CD4-positive, alpha-beta T cell treated with Interleukin-4 for 1 hour (primary cell): ENCODE data around the gene CACNA1E.
"Not testable (repeated sequence)": the region's sequence is repeated elsewhere in the genome, so short reads cannot be mapped to it uniquely, and the experiment has no call there.

ENCODE experiments used
- DNase-seq, 2 donors: peaks; one replicate each; pipeline ENCODE4 v3.0.0-alpha.2; 2020 to 2022

Gene CACNA1E

GRCh38 chr1:181518152-181518551, 34.8 kb downstream of the CACNA1E start:
- no peak for DNase-seq

GRCh38 chr1:181522864-181523263, 39.5 kb downstream of the CACNA1E start:
- DNase-seq: no peak

- DNase-seq: no peak
These were observed 41.9 kb downstream of the CACNA1E start for GRCh38 chr1:181525104-181525721.

GRCh38 chr1:181528241-181528640, 44.9 kb downstream of the CACNA1E start:
- DNase-seq: not testable (repeated sequence)

- no peak for DNase-seq
These were observed 48.1 kb downstream of the CACNA1E start for GRCh38 chr1:181531441-181531840.

- DNase-seq: no peak
These were observed 48.8 kb downstream of the CACNA1E start for GRCh38 chr1:181531951-181532600.

- DNase-seq: no peak
These were observed 55.5 kb downstream of the CACNA1E start for GRCh38 chr1:181538836-181539235.

GRCh38 chr1:181541458-181541857, 58.1 kb downstream of the CACNA1E start:
- no peak for DNase-seq

GRCh38 chr1:181541947-181542346, 58.6 kb downstream of the CACNA1E start:
- DNase-seq: no peak

GRCh38 chr1:181542406-181542805, 59.1 kb downstream of the CACNA1E start:
- not testable (repeated sequence) for DNase-seq

GRCh38 chr1:181545395-181545794, 62.1 kb downstream of the CACNA1E start:
- DNase-seq: no peak

- DNase-seq: no peak
These were observed 65.2 kb downstream of the CACNA1E start for GRCh38 chr1:181548497-181548896.

GRCh38 chr1:181551249-181551648, 67.9 kb downstream of the CACNA1E start:
- DNase-seq: no peak

- no peak for DNase-seq
These were observed 68.4 kb downstream of the CACNA1E start for GRCh38 chr1:181551754-181552153.

GRCh38 chr1:181554465-181554864, 71.1 kb downstream of the CACNA1E start:
- no peak for DNase-seq

- no peak for DNase-seq
These were observed 73.3 kb downstream of the CACNA1E start for GRCh38 chr1:181556631-181557030.

- DNase-seq: no peak
These were observed 74.0 kb downstream of the CACNA1E start for GRCh38 chr1:181557313-181557712.

- DNase-seq: no peak
These were observed 75.1 kb downstream of the CACNA1E start for GRCh38 chr1:181558416-181558815.

- DNase-seq: no peak
These were observed 75.8 kb downstream of the CACNA1E start for GRCh38 chr1:181559142-181559541.

GRCh38 chr1:181562395-181562794, 79.1 kb downstream of the CACNA1E start:
- DNase-seq: no peak

- DNase-seq: no peak
These were observed 85.4 kb downstream of the CACNA1E start for GRCh38 chr1:181568736-181569135.

GRCh38 chr1:181577475-181577874, 94.2 kb downstream of the CACNA1E start:
- DNase-seq: no peak

GRCh38 chr1:181583598-181583997, 100.3 kb downstream of the CACNA1E start:
- DNase-seq: no peak

- no peak for DNase-seq
These were observed 104.6 kb downstream of the CACNA1E start for GRCh38 chr1:181587870-181588438.

GRCh38 chr1:181588631-181589030, 105.3 kb downstream of the CACNA1E start:
- no peak for DNase-seq
